ENCODE measurements around the gene SH3RF3.

- no peak for TF ChIP-seq CTCF (IDR thresholded peaks at IDR 0.05)
- TF ChIP-seq POLR2AphosphoS5 (IDR thresholded peaks at IDR 0.05), result no peak
Measured at GRCh38 chr2:109538546-109538945, 409.5 kb downstream of the SH3RF3 start.

All from upper lobe of left lung (tissue), 4 donors.